OCI-M2 (cell line): ENCODE measurements around the gene ARHGEF7.

ENCODE experiments used
- DNase-seq: peaks from one replicate; lab custom pipeline; 2025; ENCODE audit not compliant: unreplicated experiment; lab: John Stamatoyannopoulos, UW

ARHGEF7 gene

DNA sequence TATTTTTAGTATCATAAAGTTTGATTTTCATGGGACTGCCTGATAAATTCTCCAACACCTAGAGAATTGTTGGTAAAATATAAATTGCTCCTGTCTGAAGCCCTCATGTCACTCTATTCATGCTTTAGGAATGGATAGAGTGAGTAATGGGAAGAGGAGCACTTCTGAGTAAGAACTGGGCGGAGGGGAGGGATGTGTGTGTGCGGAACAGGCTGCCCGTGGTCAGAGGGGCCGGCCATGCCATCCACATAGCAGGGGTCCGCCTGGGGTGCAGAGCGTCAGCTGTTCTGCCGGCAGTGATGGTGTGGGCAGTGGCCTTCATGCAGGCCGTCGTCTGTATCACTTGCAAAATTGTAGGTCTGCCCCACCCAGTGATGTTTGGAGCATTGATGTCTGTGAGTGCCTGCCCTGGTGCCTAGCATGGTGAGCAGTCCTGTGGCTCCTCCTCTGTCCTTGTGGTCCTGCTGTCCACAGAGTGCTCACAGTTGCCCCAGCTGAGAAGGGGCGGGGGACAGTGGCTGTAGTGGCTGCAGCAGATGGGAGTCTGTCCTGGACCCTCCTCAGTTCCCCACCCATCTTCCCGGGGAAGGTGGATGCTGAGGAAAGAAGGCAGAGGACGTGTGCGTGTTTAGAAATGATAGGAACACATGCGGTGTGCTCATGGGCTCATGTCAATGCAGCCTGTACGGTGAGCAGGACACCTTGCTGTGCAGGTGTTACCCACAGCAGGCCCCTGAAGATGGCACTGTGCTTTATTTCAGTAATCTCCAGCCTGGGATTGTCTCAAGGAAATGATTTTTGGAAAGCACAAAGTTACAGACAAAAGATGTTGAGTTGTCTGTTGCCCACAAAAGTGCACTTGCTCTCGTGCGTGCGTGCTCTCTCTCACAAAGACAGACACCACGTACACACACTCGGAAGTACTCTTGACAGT lies 155.9 kb downstream of the ARHGEF7 start:
- no peak for DNase-seq

DNA sequence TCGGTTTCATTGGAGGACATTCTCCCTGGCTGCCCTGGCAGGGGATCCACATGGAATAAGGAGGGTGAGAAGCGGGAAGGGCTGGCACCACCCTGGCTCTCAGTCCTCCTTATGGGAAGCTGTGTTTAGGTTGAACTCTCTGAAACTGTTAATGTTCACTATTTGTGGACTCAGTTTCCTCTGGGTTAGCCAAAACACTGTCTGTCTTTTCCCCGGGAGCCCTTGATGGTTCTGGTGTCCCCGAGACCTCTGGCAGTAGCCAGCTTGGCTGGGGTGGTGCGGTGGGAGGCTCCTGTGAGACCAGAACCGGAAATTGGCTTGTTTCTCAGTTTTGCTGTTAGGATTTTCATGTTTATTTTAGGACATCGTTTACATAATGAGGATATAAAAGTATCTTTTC lies 157.0 kb downstream of the ARHGEF7 start:
- no peak for DNase-seq

GRCh38 chr13:111275382-111275781 lies 160.3 kb downstream of the ARHGEF7 start:
- DNase-seq: no peak

DNA sequence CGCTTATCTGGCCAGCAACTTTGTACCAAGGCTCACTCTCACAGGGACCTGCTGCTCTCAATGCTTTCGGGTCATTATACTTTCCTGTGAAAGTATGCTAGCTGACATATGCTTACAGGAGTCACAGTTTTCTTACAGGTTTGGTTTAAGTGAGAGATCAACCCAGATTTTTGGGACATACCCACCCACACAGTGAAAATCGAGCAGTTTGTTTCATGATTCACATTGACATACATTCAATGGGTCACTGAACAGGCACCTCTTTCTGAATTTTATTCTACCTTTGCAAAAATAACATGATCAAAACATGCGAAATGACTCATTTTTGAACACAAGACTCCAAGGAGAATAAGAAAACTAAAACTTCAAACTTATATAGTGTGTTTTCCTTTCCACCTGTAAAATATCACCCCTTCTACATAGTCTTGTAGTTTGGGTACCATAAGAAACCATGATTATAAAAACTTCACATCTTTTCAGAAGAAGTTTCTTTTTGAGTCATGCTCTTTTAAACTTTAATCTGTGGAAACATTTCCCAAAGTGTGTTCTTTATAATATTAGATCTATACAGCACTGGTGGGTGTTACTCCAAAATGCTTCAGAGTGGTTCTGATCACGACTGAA lies 161.0 kb downstream of the ARHGEF7 start:
- DNase-seq: no peak

- DNase-seq: no peak
Observed at GRCh38 chr13:111278258-111278657, 163.1 kb downstream of the ARHGEF7 start.

GRCh38 chr13:111278743-111279652 lies 163.9 kb downstream of the ARHGEF7 start:
- DNase-seq: no peak

DNA sequence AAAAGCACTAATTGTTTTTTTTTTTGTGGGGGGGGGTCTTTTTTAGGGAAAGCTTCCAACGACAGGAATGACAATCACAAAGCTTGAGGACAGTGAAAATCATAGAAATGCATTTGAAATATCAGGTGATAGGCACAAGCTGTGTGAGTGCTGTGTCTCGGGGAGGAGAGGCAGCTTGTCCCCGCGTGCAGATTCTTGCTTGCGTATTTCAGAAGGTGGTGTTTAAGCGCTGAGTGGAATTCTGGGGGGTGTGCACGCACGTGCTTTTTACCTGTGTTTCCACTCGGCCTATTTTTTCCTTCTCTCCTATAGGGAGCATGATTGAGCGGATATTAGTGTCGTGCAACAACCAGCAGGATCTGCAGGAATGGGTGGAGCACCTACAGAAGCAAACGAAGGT lies 165.1 kb downstream of the ARHGEF7 start:
- DNase-seq: no peak

GRCh38 chr13:111280681-111281585 lies 165.8 kb downstream of the ARHGEF7 start:
- no peak for DNase-seq

DNA sequence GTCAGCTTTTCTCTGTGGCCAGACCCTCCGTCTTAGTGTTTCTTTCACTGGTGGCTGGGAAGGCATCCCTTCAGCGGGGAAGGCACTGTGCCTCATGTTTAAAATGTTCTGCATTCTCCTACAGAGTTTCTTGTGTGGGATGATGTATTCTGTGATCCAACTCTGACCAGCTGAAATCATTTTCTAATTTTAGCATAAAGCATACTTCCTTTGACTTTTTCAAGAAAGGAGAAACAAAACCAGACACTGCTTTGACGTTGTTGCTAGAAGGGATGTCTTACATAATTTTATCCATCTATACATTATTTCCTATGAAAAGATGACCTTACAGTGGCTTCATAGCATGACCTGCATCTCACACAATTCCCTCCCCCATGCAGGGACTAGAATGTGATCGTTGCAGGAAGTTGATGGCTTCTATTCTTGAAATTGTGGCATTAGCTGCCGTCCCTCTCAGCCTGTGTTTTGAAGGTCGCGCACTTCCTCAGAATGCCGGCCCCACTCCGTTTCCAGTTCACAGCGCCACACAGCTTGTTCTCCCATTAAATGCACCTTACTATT lies 166.7 kb downstream of the ARHGEF7 start:
- DNase-seq: no peak

DNA sequence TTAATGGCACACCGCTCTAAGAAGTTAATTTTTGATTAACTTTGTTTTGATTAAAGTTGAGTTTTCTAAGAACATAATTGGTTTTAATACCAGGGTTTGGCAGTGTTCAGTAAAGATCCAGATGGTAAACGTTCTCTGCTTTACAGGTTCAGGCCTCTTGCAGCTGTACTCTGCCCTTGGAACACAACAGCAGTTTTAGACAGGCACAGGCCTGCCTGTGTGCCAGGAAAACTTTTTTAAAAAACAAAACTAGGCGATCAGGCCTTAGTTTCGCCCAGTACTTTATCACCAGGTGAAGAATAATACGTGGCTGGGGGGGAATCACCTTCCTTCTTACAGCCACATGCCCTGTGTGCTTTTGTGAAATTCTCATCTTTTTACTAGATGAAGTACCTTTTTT lies 167.3 kb downstream of the ARHGEF7 start:
- no peak for DNase-seq

- DNase-seq: no peak
Observed at GRCh38 chr13:111282997-111283396, 167.9 kb downstream of the ARHGEF7 start.

DNA sequence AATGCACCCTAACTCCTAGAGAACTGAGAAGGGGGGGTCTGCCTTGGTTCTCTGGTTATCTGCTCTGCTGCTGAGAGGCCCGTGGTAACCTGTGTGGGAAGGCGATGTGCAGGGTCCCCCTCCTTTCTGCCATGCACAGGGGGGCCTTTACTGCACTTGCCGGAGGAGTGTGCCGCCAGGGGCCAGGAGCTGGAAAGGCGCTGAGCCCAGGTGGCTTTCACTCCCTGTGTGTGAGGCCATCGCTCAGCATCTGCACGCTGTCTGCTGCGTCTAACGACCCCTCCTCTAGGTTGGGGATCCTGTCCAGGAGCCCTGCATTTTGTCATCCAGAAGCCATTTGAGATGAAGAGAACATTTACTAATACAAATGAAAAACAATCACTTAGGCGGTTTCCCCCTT lies 168.3 kb downstream of the ARHGEF7 start:
- DNase-seq: no peak

DNA sequence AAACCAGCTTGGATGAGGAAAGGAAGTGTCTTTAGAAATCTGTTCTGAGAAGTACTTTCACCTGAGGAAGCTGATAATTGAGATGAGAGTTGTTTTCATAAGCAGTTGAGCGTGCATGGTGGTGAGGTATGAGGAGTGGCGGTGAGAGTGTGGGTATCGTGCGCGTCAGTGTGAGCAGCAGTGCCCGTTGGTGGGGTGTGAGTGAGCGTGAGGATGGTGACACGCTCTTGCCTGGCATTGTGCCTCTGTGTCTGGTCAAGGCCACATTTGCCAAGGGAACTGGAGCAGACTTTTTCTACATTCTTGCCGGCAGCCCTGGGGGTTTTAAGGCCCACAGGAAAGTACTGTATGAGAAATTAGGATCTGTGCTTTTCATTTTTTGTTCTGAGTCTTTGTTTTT lies 168.9 kb downstream of the ARHGEF7 start:
- DNase-seq: no peak

DNA sequence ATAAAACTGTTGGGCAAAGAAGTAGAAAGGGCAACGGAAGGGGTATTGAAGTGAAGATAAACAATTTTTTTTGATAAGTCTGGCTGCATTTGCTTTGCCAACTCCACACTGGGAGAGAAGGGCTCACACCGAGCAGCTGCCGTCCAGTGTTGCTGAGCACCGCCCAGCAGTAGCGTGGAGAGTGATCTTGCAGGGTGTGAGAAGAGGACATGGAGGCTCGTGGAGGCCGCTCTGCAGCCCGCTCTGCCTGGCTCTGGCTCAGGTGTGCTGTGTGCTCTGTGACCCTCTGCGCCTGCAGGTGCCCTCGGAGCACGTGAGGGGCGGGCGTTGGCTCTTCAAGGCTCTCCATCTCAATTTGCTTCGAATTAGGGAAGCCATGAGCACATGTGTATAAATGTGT lies 169.5 kb downstream of the ARHGEF7 start:
- no peak for DNase-seq

GRCh38 chr13:111286162-111286561 lies 171.1 kb downstream of the ARHGEF7 start:
- no peak for DNase-seq

GRCh38 chr13:111286749-111287148 lies 171.6 kb downstream of the ARHGEF7 start:
- no peak for DNase-seq

DNA sequence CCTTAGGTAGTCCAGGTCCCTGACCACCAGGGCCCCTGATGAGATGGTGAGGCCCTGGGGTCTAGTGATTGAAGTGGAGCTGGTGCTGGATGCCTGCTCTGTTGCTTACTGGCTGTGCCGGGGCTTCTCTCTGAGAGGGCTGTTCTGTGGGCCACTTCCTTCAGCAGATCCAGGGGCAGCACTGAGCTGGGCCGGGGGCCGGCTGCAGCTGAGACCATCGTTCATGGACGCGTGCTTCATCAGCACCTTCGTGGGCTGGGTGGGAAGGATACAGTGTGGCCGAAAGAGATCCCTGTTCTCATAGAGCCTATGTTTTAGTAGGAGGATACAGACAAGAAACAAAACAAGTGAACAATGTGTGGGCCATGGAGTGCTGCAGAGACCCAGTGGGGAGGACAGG lies 172.1 kb downstream of the ARHGEF7 start:
- DNase-seq: no peak

GRCh38 chr13:111288276-111288675 lies 173.2 kb downstream of the ARHGEF7 start:
- no peak for DNase-seq

- no peak for DNase-seq
Observed at GRCh38 chr13:111289251-111289650, 174.1 kb downstream of the ARHGEF7 start.

DNA sequence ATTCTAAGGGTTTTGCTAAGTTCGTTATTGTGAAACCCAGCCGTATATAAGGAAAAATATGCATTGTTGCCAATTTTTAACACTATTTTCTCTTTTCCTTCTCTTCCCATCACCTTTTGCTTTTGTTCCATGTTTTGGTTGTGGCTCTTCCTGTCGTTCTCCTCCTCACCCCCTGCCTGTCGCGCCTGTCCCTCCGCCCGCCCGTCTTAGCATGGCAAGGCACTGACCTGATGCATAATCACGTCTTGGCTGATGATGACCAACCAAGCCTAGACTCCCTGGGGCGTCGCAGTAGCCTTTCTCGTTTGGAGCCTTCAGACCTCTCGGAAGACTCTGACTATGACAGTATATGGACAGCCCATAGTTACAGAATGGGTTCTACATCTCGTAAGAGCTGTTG lies 176.8 kb downstream of the ARHGEF7 start:
- DNase-seq: no peak
